NCI-H2196 (cell line): ENCODE measurements around the gene FGD5.

Source experiments
- DNase-seq: peaks from one replicate; lab custom pipeline; 2025; ENCODE audit not compliant: unreplicated experiment; lab: John Stamatoyannopoulos, UW

FGD5 gene

DNA sequence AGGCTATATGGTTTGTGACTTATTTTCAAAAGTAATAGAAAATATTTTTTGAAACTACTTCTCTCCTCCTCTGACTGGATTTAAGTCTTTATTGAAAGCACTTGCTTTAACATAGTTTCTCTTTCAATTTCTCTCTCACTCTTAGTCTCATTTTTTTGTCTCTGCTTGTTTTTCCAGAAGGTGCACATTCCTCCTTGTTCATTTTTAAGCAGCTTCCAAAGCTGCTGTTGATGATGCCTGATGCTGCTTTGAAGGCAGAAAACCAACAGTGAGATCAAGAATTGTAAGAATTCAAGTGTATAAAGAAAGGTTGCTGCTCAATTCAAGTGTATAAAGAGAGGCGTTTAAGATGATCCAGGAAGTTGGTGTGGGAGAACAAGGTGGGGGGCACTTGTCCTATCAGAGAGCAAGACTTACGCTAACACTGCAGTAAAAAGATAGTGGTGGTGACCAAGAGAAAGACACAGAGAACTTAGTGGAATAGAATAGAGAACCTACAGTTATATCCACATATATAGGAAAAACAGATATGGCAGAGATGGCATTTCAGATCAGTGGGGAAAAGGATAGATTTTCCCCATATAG lies 140.7 kb downstream of the FGD5 start:
- no peak for DNase-seq

- no peak for DNase-seq
Measured at GRCh38 chr3:14962762-14963161, 144.0 kb downstream of the FGD5 start.

DNA sequence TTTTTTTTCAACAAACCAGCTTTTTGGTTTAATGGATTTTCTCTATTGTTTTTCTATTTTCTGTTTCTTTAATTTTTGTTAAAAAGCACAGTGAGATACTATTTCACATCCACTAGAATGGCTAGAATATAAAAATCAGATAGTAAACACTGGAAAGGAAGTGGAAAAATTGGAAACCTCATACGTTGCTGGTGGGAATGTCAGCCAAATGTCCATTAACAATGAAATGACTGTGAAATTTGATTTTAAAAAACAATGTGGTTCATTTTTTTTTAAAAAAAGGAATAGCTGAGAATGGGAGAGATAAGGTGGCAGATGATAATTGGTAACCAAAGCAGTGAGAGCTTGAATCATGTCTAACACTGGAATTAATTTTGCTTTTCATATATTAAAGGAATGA lies 148.5 kb downstream of the FGD5 start:
- no peak for DNase-seq

DNA sequence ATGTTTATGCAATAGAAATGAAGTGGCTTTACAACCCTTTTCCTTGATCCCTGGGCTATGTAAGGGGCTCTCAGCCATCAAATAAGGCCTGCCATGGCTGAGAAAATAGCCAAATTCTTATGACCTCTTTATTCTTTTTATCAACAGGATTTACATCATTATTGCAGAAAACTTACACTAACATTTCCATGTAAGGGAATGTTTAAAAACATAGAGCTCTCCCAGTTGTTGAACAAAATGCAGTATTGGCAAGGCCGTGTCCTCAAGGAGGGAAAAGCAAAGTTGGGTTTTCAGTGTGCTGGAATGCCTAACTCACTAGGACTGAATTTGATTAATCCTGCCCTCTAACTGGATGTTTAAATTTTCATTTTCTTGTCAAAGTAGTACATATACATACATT lies 150.9 kb downstream of the FGD5 start:
- DNase-seq, result no peak

GRCh38 chr3:14976317-14976716 lies 157.6 kb downstream of the FGD5 start:
- DNase-seq, result no peak

GRCh38 chr3:14980689-14981088 lies 161.9 kb downstream of the FGD5 start:
- DNase-seq, result no peak
